DND-41 (cell line): ENCODE results near the gene C1QTNF6.

Experiments used
- CTCF ChIP-seq: IDR thresholded peaks from 2 replicates; pipeline ENCODE4 v1.5.1; 2012; ENCODE audit warnings: borderline replicate concordance, low read length, moderate library complexity, mild to moderate bottlenecking; ENCODE audit not compliant: poor library complexity, severe bottlenecking; ENCODE audit errors: extremely low read depth
- EZH2 ChIP-seq: IDR thresholded peaks from 3 replicates; pipeline ENCODE4 v1.6.1; 2012; ENCODE audit warnings: borderline replicate concordance, low read depth, mild to moderate bottlenecking, moderate library complexity, low read length, inconsistent platforms; ENCODE audit not compliant: severe bottlenecking

- TF ChIP-seq CTCF (no peak), EZH2 (no peak)
Observed at GRCh38 chr22:37197451-37198257, 9.6 kb upstream of the C1QTNF6 start.
